HEK293 (cell line): ENCODE measurements around the gene ANKRD13D.

Experiments used
- ZBTB1 ChIP-seq: fragments of 450-650 bp; formaldehyde crosslinking; IDR thresholded peaks from 2 replicates; pipeline ENCODE4 v1.5.1; 2016; ENCODE audit warnings: missing biosample characterization, missing genetic modification characterization
- ZBTB7A ChIP-seq: fragments of 450-650 bp; formaldehyde crosslinking; IDR thresholded peaks from 2 replicates; pipeline ENCODE4 v1.5.1; 2016; ENCODE audit warnings: low read depth, missing biosample characterization, missing genetic modification characterization
- TF ChIP-seq, protein P1 (sequence below): fragments of 450-650 bp; formaldehyde crosslinking; IDR thresholded peaks from 2 replicates; pipeline ENCODE4 v1.5.1; 2016; ENCODE audit warnings: missing biosample characterization, missing genetic modification characterization
- TF ChIP-seq, protein P2 (sequence below): fragments of 450-650 bp; formaldehyde crosslinking; IDR thresholded peaks from 2 replicates; pipeline ENCODE4 v1.5.1; 2016; ENCODE audit warnings: missing biosample characterization, missing genetic modification characterization

DNA sequence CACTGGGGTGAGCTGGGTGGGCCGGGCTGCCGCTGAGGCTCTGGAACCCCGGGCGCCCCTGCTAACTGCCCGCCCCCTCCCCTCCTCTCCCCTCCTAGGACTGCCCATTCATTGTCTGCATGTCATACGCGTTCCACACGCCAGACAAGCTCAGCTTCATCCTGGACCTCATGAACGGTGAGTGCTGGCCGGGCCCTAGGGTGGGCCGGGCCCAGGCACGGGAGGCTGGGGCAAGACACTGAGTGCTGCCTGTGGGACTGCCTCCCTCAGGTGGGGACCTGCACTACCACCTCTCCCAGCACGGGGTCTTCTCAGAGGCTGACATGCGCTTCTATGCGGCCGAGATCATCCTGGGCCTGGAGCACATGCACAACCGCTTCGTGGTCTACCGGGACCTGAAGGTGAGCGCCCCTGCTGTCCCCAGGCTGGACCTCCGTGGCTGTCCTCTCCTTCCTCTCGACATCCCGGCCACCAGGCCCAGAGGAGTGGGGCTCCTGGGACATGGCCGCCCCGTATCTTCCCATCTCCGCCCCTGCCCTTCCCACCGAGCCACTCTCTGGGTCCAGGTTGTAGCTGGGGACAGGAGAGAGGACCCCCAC, 7.5 kb upstream of the ANKRD13D start:
- TF ChIP-seq ZBTB1 (tag by site-specific recombination) (no peak), ZBTB7A (tag by site-specific recombination) (no peak)
- TF ChIP-seq, protein P1, sequence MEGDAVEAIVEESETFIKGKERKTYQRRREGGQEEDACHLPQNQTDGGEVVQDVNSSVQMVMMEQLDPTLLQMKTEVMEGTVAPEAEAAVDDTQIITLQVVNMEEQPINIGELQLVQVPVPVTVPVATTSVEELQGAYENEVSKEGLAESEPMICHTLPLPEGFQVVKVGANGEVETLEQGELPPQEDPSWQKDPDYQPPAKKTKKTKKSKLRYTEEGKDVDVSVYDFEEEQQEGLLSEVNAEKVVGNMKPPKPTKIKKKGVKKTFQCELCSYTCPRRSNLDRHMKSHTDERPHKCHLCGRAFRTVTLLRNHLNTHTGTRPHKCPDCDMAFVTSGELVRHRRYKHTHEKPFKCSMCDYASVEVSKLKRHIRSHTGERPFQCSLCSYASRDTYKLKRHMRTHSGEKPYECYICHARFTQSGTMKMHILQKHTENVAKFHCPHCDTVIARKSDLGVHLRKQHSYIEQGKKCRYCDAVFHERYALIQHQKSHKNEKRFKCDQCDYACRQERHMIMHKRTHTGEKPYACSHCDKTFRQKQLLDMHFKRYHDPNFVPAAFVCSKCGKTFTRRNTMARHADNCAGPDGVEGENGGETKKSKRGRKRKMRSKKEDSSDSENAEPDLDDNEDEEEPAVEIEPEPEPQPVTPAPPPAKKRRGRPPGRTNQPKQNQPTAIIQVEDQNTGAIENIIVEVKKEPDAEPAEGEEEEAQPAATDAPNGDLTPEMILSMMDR (tag by site-specific recombination): no peak
- TF ChIP-seq, protein P2, sequence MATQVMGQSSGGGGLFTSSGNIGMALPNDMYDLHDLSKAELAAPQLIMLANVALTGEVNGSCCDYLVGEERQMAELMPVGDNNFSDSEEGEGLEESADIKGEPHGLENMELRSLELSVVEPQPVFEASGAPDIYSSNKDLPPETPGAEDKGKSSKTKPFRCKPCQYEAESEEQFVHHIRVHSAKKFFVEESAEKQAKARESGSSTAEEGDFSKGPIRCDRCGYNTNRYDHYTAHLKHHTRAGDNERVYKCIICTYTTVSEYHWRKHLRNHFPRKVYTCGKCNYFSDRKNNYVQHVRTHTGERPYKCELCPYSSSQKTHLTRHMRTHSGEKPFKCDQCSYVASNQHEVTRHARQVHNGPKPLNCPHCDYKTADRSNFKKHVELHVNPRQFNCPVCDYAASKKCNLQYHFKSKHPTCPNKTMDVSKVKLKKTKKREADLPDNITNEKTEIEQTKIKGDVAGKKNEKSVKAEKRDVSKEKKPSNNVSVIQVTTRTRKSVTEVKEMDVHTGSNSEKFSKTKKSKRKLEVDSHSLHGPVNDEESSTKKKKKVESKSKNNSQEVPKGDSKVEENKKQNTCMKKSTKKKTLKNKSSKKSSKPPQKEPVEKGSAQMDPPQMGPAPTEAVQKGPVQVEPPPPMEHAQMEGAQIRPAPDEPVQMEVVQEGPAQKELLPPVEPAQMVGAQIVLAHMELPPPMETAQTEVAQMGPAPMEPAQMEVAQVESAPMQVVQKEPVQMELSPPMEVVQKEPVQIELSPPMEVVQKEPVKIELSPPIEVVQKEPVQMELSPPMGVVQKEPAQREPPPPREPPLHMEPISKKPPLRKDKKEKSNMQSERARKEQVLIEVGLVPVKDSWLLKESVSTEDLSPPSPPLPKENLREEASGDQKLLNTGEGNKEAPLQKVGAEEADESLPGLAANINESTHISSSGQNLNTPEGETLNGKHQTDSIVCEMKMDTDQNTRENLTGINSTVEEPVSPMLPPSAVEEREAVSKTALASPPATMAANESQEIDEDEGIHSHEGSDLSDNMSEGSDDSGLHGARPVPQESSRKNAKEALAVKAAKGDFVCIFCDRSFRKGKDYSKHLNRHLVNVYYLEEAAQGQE: no peak
